HG03565 (cell line): ENCODE measurements around the gene ZSCAN1.

Experiments used
- ATAC-seq: cut with Tn5 transposase; IDR thresholded peaks from one replicate; pipeline ENCODE4 v1.9.1; 2021; ENCODE audit warnings: mild to moderate bottlenecking, moderate library complexity; ENCODE audit not compliant: unreplicated experiment

ZSCAN1 gene

DNA sequence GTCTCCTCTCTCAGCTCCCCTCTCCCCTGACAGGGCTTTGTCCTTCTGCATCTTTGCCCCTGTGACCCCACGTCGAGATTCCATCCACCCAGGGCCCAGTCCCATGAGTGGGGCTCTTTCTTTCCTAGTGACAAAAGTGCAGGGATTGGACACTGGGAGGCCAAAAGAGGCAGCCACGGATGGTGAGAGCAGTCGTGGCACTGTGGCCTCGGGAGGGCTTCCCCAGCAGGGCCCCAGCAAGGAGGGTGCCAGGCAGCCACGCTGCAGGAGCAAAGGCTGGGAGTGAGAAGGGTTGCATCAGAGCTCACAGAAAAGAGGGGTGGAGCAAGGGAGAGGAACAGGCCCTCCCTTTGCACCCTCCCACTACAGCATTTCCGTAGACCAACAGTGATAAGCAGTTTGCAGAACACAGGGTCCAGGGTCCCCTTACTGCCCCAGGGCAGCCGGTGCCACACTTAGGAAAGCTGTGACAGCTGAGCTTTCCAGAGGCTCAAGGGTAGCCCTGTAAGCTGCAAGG lies 4.9 kb downstream of the ZSCAN1 start:
- no peak for ATAC-seq

DNA sequence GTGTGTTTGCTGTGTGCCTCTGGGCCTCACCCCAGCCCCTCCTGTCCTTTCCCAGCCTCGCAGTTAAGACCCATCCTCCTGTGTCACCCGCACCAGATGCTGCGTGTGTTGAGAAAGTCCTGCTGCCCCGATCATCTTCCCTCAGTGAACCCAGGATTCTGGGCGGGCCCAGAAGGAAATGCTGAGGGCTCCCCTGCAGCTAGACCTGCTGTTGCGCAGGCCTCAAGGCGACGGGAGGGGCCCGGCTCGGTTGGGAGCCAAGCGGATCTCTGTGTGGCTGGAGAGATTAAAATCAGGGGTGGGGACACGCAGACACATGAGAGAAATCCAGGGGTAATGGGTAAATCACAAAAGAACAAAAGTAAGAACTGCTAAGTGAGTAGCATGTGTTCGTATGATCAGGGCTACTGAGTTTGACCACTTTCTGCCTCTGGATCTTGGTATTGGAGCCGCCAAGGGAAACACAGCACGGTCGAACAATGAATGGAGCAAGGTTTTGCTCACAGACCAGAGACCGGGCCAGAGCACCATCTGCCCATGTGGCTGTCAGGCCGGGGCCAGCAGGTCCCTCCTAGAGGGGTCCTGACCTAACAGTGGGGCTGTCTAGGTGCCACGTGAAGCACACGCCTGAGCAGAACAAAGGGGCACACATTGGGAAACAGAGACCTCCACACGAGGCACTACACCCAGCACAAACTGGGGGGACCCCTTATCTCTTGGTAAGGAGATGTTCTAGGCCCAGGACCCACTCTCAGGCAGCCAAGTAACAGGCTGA lies 7.1 kb downstream of the ZSCAN1 start:
- no peak for ATAC-seq

DNA sequence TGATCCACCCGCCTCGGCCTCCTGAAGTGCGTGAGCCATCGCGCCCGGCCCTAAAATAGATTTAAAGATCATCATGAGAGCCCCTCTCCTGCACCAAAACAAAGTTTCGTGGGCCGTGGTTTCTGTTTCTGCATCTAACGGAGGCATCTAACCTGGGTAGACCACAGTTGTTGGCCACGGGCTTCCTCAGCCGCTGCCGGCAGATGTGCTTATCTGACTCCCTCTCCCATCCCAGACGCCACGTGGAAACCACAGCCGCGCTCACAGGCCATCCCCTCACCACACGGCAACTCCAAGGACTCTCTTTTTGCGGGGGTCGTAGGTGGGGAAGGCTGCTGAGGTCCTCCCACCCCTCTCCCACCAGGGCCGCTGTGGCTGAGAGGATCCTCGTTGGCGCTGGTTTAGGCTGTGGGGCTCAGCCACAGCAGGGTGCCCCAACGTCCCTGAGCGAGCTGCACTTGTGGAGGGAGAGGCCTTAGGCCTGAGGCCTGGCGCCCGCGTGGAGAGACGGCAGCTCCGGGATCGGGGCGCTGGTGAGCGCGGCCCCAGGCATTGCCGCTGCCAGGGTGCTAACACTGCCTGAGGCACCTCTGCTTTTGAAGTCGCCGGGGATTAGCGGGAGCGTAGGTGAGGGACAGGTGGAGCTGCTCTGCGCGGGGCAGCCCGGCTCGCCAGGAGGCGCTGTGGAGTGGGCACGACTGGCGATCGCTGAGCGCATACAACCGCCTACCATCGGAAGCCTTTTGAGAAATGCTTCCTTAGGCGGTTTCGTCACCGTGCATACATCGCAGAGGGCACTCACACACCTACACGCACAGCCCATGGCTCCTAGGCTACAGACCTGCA lies 8.9 kb downstream of the ZSCAN1 start:
- ATAC-seq: no peak

DNA sequence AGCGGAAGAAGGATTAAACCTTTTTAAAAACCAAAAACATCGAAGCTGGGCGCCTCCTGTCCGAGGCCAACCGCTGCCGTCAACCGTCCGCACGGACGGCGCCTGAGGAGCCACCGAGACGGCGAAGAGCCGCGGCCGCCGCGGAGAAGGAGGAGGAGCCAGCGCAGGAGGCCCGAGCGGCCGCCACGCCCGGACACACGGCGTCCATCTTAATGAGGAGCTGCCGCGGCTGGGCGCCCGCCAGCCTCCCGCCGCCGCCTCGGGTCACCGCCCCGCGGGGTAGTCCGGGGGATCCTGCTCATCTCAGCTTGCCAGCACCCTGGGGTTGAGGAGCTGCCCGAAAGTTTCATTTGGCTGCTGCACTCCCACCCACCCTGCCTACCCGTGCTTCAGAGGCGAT lies 10.6 kb downstream of the ZSCAN1 start:
- ATAC-seq: no peak

DNA sequence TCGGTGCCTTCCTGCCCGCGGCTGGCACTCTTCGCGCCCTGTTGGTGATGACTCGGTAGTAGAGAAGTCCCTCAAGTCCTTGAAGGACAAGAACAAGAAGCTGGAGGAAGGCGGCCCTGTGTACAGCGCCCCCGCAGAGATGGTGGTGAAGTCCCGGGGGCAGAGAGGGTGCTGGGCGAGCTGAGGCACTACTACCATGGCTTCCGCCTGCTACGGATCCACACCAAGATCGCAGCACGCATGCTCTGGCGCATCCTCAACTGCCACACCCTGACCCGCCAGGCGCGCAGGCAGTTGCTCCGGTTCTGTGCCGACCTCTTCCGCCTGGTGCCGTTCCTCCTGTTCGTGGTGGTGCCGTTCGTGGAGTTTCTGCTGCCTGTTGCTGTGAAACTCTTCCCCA lies 11.1 kb downstream of the ZSCAN1 start:
- ATAC-seq: no peak

DNA sequence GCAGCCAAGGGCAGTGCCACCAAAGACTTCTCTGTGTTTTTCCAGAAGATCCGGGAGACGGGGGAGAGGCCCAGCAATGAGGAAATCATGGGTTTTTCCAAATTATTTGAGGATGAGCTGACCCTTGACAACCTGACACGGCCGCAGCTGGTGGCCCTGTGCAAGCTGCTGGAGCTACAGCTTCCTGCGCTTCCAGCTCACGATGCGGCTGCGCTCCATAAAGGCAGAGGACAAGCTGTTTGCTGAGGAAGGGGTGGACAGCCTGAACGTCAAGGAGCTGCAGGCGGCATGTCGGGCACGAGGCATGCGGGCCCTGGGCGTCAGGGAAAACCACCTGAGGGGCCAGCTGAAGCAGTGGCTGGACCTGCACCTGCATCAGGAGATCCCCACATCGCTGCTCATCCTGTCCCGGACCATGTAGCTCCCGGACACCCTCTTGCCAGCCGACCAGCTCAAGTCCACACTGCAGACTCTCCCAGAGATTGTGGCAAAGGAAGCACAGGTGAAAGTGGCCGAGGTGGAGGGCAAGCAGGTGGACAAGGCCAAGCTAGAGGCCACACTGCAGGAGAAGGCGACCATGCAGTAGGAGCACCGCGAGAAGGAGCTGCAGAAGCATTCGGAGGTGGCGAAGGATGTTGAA lies 11.7 kb downstream of the ZSCAN1 start:
- ATAC-seq: no peak

DNA sequence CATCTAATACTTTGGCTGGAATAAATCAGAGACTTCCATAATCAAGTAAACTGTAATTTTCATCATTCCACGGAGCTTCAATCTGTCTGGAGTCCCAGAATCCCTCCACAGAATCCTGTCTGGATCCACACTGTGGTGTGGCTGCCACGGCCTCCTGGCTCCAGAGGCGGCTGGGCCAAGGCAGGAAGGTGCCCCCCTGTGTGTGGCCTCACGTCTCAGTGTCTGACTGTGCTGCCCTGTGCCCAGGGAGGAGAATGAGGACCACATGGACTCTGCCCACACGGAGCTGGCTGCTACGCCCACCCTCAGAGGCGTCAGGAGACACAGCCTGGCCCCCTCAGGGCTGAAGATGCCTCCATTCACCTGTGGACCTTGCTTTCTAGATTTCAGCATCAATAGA lies 13.0 kb downstream of the ZSCAN1 start:
- ATAC-seq: no peak

DNA sequence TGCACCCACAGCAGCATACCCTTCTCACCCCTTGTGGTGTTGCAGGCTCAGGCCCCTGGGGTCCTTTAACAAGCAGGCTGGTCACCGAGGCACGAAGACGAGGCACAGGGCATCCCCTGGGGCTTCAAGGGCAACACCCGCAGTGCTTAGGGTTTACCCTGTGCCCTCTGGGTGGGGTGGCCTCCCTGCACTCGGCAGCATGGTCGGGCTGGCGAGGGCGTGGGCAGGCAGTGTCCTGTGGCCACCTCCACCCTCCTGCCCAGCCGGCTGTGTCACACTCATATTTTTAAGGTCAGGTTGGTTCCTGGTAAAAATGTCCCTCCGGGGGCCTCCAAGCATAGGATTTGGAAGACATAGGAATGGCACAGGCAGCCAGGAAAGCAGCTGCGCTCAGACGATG lies 13.8 kb downstream of the ZSCAN1 start:
- no peak for ATAC-seq

DNA sequence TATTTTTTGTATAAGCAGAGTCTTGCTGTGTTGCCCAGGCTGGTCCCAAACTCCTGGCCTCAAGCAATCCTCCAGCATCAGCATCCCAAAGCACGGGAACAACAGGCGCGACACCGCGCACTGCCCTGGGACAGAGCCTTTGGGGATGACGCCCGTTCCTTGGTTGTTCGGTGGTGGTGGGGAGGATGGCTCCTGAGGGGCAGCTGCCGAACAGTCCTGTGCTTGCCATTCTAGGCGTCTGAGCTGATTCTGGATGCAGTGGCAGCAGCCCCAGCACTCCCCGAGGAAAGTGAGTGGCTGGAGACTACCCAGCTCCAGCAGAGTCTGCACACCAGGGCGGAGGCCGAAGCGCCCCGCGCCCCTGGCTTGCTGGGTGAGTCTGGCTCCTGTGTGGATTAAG lies 18.4 kb downstream of the ZSCAN1 start:
- ATAC-seq: no peak

DNA sequence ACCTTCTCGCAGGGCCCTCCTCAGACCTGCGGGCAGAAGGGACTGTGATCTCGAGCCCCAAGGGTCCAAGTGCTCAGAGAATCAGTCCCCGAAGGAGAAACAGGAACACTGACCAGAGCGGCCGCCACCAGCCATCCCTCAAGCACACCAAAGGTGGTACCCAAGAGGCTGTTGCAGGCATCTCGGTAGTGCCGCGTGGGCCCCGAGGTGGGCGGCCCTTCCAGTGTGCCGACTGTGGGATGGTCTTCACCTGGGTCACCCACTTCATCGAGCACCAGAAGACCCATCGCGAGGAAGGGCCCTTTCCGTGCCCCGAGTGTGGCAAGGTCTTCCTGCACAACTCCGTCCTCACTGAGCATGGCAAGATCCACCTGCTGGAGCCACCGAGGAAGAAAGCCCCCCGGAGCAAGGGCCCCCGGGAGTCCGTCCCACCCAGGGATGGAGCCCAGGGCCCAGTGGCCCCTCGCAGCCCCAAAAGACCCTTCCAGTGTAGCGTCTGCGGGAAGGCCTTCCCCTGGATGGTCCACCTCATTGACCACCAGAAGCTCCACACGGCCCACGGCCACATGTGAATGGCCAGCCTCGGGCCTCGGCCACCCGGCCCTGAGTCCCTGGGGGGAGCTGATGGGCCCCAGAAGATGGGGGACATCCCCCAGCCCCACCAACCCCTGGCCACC lies 19.8 kb downstream of the ZSCAN1 start:
- ATAC-seq: no peak

DNA sequence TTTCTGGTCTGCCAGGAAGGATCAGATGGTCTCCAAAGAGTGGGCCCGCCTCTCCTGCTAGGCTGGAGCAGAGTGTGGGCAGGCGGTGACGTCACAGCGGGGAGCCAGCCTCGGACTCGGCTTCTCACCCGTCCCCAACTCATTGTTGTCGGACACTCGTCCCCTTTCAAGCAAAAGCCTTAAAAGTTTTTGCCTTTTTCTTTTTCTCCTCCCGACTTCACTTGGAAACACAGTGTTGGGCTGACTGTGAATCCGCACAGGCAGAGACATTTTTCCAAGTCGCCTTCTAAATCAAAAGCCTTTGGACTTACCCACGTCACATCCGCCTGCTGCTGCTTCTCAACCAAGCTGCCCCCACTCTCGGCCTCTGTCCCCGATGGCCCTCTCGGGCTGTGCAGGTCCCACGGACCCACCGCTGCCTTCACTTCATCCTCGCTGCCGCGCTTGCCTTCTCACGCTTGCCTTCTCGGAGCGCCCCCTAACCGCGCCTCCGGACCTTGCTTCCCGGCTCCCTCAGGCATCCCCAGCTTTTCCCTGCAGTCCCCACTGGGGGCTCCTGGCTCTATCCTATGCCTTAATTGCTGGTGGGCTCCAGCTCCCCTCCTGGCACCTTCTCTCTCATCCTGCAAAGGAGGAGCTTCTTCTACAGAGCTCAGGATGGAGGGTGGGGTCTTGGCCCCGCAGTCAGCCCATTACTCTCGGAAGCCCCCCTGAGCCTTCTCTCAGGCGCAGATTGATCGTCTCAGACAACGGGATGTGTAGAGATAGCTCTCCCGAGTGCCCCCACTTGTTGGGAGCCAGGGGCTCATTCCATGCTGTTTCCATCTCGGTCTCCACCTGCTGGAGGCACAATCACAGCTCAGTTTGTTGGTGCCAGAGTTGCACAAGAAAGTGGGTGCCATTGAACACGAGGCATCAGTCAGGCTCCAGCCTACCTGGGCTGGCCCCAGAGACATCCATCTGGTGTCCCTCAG lies 21.4 kb downstream of the ZSCAN1 start:
- no peak for ATAC-seq

DNA sequence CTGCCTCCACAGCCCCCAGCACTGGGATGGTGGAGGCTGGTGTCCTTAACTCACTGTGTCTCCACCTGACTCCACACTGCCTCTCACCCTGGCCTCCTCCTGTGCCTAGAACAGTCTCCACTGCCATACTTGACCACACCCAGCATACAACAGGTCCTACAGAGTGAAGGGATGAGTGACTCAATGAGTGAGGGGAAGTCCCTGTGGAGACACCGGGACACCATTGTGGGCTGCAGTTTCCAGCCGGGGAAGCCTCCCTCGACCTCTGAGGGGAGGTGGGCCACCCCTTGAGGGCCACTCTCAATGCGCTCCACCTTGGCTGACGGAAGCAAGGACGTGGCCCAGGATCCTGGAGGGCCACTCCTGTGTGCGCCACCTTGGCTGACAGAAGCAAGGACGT lies 22.4 kb downstream of the ZSCAN1 start:
- ATAC-seq: no peak

DNA sequence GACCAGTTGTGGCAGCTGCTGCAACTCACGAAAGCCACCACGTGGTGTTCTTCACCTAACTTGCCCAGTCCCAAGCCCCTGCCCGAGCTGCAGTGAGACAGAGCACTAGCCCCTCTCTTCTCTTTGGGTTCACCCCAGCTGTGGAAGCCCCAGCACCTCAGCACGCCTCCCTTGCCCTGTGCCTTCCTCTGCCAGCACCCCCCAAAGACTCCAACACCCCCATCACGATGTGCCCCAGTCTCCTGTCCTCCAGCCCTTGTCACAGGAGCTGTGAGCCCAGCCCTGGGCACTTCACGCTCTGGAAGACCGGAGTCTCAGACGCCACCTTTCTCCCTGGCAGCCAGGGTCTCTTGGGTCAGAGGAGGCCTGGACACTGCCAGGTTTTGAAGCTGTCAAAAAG lies 23.0 kb downstream of the ZSCAN1 start:
- no peak for ATAC-seq

DNA sequence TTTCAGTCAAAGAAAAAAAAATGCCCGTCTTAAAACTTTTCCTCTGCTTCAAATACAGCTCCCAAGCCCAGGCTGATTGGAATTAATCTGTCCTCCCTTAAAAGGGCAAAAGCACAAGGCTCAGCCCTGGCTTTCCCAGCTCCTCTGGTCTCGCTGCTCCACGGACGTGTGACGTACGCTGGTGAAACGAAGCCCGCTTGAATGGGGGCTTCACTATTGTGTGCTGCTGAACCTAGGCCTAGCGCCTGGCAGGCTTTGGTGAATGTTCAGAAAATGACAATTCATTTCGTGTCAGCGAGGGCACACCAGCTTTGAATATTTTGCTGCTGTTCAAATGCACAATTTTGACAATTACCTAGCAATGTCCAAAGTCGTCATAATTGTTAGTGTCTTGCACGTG lies 24.6 kb downstream of the ZSCAN1 start:
- no peak for ATAC-seq

DNA sequence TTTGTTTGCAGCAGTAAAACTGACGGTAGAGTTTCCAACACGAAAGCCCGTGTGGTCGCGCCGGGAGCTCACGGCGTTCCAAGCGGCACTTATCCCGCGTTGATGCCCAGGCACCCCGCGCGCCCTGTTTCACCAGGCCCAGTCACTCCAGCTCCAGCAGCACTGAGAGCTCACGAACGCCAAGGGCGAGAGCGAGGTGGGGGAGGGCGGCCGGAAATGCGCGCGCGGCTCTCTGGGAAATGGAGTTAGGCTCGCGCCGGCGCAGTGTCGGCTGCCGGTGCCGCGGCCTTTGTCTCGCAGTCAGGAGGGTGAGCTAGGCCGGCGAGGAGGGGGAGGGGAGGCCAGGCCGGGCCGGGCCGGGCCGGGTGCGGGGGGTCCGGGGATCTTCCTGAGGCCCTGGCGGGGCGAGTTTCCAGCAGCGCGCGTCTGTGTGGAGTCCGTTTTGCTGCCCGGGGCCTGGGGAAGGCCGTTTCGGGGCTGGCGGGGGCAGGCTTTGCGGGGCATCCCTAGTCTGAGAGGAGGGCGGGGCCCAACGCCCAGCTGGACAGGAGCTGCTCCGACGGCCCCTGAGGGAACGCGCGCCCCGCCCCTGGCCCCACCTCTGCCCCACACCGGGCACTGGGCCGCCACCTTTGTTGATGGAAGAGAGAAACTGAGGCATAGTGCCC lies 25.3 kb downstream of the ZSCAN1 start, which contains the start of gene ZNF135:
TSS of gene ZNF135 (plus strand) at position 280 of the 668 bp plus-strand sequence. CDS start 721 bp downstream, outside the sequence.
- ATAC-seq: no peak

DNA sequence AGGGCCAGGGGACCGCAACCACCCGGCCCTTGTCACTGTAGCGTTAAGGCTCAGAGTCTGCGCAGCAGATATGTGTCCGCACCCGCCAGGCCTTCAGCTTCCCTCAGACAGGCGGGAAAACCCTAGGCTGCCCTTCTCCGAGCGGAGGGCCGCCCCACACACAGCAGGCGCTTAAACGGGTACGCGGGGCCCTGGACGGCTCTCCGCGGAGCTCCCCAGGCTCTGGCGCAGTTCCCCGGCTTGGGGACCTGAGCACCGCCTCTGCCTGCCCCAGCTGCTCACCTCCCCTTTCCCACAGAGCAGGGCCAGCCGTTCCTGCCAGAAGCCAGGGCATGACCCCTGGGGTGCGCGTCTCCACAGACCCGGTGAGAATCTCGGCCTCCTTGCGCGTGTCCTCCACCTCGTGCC lies 25.9 kb downstream of the ZSCAN1 start:
- ATAC-seq: no peak

DNA sequence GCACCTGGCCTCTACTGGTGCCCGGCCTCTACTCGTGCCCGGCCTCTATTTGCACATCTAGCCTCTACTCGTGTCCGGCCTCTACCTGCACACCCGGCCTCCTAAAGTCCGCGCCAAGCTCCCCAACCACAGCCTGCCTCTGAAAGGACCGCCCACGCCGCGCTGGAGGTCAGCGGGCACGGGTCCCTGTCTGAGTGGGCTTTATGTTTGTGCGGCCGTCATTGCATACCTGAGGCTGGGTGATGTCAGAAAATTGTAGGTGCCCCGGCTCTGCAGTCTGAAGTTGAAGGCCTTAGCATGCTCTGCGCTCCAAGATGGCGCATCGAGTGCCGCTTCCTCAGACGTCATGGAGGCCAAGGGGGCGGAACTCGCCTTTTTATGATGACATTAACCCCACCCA lies 26.4 kb downstream of the ZSCAN1 start:
- ATAC-seq: no peak

DNA sequence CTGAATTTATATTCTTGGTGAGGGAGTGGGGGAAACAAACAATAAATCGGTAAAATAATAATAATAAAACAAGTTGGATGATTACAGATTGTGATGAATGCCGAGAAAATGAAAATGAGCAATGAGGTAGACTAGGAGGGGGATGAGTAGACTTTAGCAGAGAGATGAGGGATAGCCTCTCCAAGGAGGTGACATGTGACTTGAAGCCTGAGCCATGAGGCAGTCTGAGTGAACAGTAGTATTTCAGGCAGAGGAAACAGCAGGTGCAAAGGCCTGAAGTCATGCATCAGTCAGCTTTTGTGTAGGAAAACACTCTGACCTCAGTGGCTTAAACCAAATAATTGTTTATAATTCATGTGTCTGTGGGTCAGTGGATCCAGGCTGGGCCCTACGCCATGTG lies 29.9 kb downstream of the ZSCAN1 start:
- no peak for ATAC-seq

DNA sequence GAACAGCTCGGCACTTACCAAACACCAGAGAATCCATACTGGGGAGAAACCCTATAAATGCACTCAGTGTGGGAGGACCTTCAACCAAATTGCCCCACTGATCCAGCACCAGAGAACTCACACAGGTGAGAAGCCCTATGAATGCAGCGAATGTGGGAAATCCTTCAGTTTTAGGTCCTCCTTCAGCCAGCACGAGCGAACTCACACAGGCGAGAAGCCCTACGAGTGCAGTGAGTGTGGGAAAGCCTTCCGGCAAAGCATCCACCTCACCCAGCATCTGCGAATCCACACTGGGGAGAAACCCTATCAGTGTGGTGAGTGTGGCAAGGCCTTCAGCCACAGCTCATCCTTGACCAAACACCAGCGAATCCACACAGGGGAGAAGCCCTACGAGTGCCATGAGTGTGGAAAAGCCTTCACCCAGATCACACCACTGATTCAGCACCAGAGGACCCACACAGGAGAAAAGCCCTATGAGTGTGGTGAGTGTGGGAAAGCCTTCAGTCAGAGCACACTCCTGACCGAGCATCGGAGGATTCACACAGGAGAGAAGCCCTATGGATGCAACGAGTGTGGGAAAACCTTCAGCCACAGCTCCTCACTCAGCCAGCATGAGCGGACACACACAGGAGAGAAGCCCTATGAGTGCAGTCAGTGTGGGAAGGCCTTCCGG lies 33.6 kb downstream of the ZSCAN1 start:
- ATAC-seq: no peak
